ENCODE results near the gene BPIFB3. TPM values are rescaled to one million over a fixed set of nuclear protein-coding genes. Genes with fewer than 3 reads are reported as not detected.

The BPIFB3 gene
- total and polyA plus RNA-seq, 2 donors from 2014 or later, result not detected

DNA sequence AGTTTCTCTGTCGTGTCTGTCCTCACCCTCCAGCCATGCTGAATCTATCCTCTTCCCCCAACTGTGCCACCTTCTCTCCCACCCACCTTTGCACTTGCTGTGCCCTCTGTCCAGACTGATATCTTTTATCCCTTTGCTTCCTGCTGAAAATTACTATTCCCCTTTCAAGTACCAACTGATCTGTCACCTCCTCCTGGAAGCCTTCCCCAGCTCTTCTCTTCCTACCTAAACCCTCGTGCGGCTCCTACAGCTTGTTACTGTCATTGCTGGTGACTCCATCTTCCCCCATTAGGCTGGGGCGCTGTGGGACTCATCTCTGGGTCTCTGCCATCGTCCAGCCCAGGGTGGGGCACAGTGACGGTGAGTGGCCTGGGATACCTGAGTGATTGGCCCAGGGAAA, 21.1 kb upstream of the BPIFB3 start:
- intact Hi-C loops (cut with DNase I), result no loop called here
- H3K4me3 ChIP-seq (ENCODE audit: low read length in 3 of 3), result no peak overlapping the region
- TF ChIP-seq, protein P1, sequence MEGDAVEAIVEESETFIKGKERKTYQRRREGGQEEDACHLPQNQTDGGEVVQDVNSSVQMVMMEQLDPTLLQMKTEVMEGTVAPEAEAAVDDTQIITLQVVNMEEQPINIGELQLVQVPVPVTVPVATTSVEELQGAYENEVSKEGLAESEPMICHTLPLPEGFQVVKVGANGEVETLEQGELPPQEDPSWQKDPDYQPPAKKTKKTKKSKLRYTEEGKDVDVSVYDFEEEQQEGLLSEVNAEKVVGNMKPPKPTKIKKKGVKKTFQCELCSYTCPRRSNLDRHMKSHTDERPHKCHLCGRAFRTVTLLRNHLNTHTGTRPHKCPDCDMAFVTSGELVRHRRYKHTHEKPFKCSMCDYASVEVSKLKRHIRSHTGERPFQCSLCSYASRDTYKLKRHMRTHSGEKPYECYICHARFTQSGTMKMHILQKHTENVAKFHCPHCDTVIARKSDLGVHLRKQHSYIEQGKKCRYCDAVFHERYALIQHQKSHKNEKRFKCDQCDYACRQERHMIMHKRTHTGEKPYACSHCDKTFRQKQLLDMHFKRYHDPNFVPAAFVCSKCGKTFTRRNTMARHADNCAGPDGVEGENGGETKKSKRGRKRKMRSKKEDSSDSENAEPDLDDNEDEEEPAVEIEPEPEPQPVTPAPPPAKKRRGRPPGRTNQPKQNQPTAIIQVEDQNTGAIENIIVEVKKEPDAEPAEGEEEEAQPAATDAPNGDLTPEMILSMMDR (IDR thresholded peaks at IDR 0.05; ENCODE audit: borderline replicate concordance, extremely low read depth, insufficient read depth), result no peak

DNA sequence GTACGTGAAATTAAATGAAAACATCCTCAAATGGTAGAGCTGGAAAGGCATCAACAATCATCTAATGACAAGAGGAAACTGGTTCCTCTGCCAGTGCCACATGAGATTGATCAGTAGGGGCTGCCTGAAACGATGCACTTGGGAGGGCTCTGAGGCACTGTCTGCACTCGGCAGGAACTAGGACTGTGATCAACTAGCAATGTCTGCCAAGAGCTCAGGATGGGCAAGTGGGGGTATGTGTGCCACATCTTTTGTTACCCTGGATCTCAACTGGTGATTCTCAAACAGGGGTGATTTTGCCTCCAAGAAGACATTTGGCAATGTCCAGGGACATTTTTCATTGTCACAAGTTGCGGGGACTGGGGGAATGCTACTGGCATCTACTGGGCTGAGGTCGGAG, 20.3 kb upstream of the BPIFB3 start:
- H3K36me3 ChIP-seq (ENCODE audit: control insufficient read depth in 2 of 3, insufficient read depth in 3 of 3, low read length in 3 of 3), result no peaks in the 10 kb centered on the region
- no peaks in the 10 kb centered on the region for H3K9me3 ChIP-seq (ENCODE audit: control insufficient read depth in 2 of 3, insufficient read depth in 1 of 3, low read length in 3 of 3)
- H3K27me3 ChIP-seq (ENCODE audit: control insufficient read depth, insufficient read depth, low read length), result no peaks in the 10 kb centered on the region
- no peak overlapping the region for H3K27ac ChIP-seq (ENCODE audit: low read depth in 2 of 2, low read length in 2 of 2)
- no peak overlapping the region for H3K9ac ChIP-seq (ENCODE audit: low read length in 3 of 3)
- no peak overlapping the region for H3K4me3 ChIP-seq (ENCODE audit: low read length in 3 of 3)
- intact Hi-C loops (cut with DNase I), result no loop called here
- DNase-seq (no peak), FAIRE-seq (no peak)
- TF ChIP-seq, protein P1 (IDR thresholded peaks at IDR 0.05; ENCODE audit: borderline replicate concordance, extremely low read depth, insufficient read depth), result no peak
- no peaks in the 10 kb centered on the region for H3K4me1 ChIP-seq (ENCODE audit: control insufficient read depth in 2 of 3, insufficient read depth in 2 of 3, low read depth in 1 of 3, low read length in 3 of 3)

More for the DNA sequence above, 21.1 kb upstream of the BPIFB3 start:
- Histone ChIP-seq H3K27ac (ENCODE audit: low read depth in 2 of 2, low read length in 2 of 2) (no peak overlapping the region), H3K9me3 (ENCODE audit: control insufficient read depth in 2 of 3, insufficient read depth in 1 of 3, low read length in 3 of 3) (no peaks in the 10 kb centered on the region), H3K9ac (ENCODE audit: low read length in 3 of 3) (no peak overlapping the region), H3K4me1 (ENCODE audit: control insufficient read depth in 2 of 3, insufficient read depth in 2 of 3, low read depth in 1 of 3, low read length in 3 of 3) (no peaks in the 10 kb centered on the region), H3K36me3 (ENCODE audit: control insufficient read depth in 2 of 3, insufficient read depth in 3 of 3, low read length in 3 of 3) (no peaks in the 10 kb centered on the region), H3K27me3 (ENCODE audit: control insufficient read depth, insufficient read depth, low read length) (no peaks in the 10 kb centered on the region)
- FAIRE-seq (no peak), DNase-seq (no peak)

GRCh38 chr20:33034115-33034514, 19.6 kb upstream of the BPIFB3 start:
- H3K4me3 ChIP-seq (ENCODE audit: low read length in 3 of 3), result no peak overlapping the region
- H3K9me3 ChIP-seq (ENCODE audit: control insufficient read depth in 2 of 3, insufficient read depth in 1 of 3, low read length in 3 of 3), result no peaks in the 10 kb centered on the region
- TF ChIP-seq, protein P1 (IDR thresholded peaks at IDR 0.05; ENCODE audit: borderline replicate concordance, extremely low read depth, insufficient read depth), result no peak
- H3K36me3 ChIP-seq (ENCODE audit: control insufficient read depth in 2 of 3, insufficient read depth in 3 of 3, low read length in 3 of 3), result no peaks in the 10 kb centered on the region
- FAIRE-seq (no peak), DNase-seq (no peak)
- intact Hi-C loops (cut with DNase I), result no loop called here
- H3K27ac ChIP-seq (ENCODE audit: low read depth in 2 of 2, low read length in 2 of 2), result no peak overlapping the region
- no peaks in the 10 kb centered on the region for H3K4me1 ChIP-seq (ENCODE audit: control insufficient read depth in 2 of 3, insufficient read depth in 2 of 3, low read depth in 1 of 3, low read length in 3 of 3)
- H3K27me3 ChIP-seq (ENCODE audit: control insufficient read depth, insufficient read depth, low read length), result no peaks in the 10 kb centered on the region
- H3K9ac ChIP-seq (ENCODE audit: low read length in 3 of 3), result no peak overlapping the region

DNA sequence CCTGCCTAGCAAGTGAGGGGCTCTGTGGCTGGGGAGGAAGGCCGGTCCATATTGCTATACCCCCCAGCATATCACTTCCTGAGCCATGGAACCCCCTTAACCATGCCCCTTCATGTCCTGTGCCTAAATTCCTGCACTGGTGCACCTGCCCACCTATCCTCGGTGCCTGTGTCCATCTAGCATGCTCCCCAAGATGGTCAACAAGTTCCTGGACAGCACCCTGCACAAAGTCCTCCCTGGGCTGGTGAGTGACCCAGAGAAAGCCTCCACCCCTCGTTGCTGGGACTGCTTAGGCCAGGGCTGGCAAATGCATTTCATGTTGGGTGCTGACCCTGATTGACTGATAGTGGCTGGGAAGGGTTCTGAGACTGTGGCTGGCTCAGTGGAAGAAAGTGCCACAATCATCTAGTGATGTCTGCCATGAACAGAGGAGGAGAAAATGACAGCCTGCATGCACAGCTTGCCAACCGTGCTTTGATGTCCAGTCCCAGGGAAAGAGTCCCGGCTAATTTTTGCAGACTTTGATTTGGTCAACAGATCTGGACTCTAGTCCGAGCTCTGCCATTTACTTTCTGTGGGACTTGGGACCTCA, 18.7 kb upstream of the BPIFB3 start:
- Histone ChIP-seq H3K4me1 (ENCODE audit: control insufficient read depth in 2 of 3, insufficient read depth in 2 of 3, low read depth in 1 of 3, low read length in 3 of 3) (no peaks in the 10 kb centered on the region), H3K27ac (ENCODE audit: low read depth in 2 of 2, low read length in 2 of 2) (no peak overlapping the region), H3K36me3 (ENCODE audit: control insufficient read depth in 2 of 3, insufficient read depth in 3 of 3, low read length in 3 of 3) (no peaks in the 10 kb centered on the region), H3K27me3 (ENCODE audit: control insufficient read depth, insufficient read depth, low read length) (no peaks in the 10 kb centered on the region), H3K9me3 (ENCODE audit: control insufficient read depth in 2 of 3, insufficient read depth in 1 of 3, low read length in 3 of 3) (no peaks in the 10 kb centered on the region), H3K4me3 (ENCODE audit: low read length in 3 of 3) (no peak overlapping the region), H3K9ac (ENCODE audit: low read length in 3 of 3) (no peak overlapping the region)
- no peak for DNase-seq
- TF ChIP-seq, protein P1 (IDR thresholded peaks at IDR 0.05; ENCODE audit: borderline replicate concordance, extremely low read depth, insufficient read depth), result no peak
- FAIRE-seq, result no peak
- intact Hi-C loops (cut with DNase I), result no loop called here
